Tibial nerve (tissue), 4 donors: ENCODE measurements around the gene TBX21. TPM values are rescaled to one million over a fixed set of nuclear protein-coding genes. Genes with fewer than 3 reads are reported as not detected.

Experiments
- DNase-seq, 2 donors: peaks; one replicate each; pipeline ENCODE4 v3.0.0-alpha.2; 2019; ENCODE audit warnings: low spot score in 2 of 2
- H3K27ac ChIP-seq, 4 donors: fragments of 200-600 bp; sonication (generic) in 3 of 4; one replicate each; pipeline ENCODE4 v1.5.1; 2017 to 2019; ENCODE audit warnings: mild to moderate bottlenecking in 1 of 4
- H3K27me3 ChIP-seq, 2 donors: fragments of 200-600 bp; sonication (generic) in 1 of 2; one replicate each; pipeline versions ENCODE4 v1.5.1 to v1.6.0; 2017 to 2019
- H3K36me3 ChIP-seq, 3 donors: fragments of 200-600 bp; sonication (generic); one replicate each; pipeline ENCODE4 v1.5.1; 2018 to 2019
- H3K4me1 ChIP-seq, 4 donors: fragments of 200-600 bp; sonication (generic) in 3 of 4; one replicate each; pipeline ENCODE4 v1.5.1; 2017 to 2019
- H3K4me3 ChIP-seq, 4 donors: fragments of 200-600 bp; sonication (generic) in 3 of 4; one replicate each; pipeline ENCODE4 v1.5.1; 2017 to 2019; ENCODE audit warnings: mild to moderate bottlenecking in 1 of 4, moderate library complexity in 1 of 4
- H3K9me3 ChIP-seq, 4 donors: fragments of 200-600 bp; sonication (generic) in 3 of 4; one replicate each; pipeline ENCODE4 v1.5.1; 2017 to 2019
- EP300 ChIP-seq, 2 donors: sonication (generic); formaldehyde crosslinking; IDR thresholded peaks; one replicate each; pipeline ENCODE4 v1.6.1; 2017; ENCODE audit warnings: antibody characterized with exemption in 2 of 2, mild to moderate bottlenecking in 1 of 2
- POLR2A ChIP-seq, 2 donors: fragments of 450-650 bp; IDR thresholded peaks; one replicate each; pipeline ENCODE4 v1.6.1; 2017; ENCODE audit warnings: antibody characterized with exemption in 2 of 2, mild to moderate bottlenecking in 2 of 2, moderate library complexity in 2 of 2
- WGBS, 2 donors: methylation state at CpG; one replicate each; pipeline ENCODE4 v1.1.5; 2018; 5-methylcytosine and 5-hydroxymethylcytosine counted together
- total RNA-seq, 4 donors: library from RNA; depleted of rRNA; stranded (reverse); fragments of >200 nt; gene quantifications; one replicate each; pipeline ENCODE4 v1.1.0, GENCODE V29; 2016
- TF ChIP-seq, protein P1 (sequence below), 5 experiments: fragments of 200-600 bp in 3 of 5; fragments of 450-650 bp in 2 of 5; sonication (generic) in 3 of 5; IDR thresholded peaks; one replicate each; pipeline ENCODE4 v1.5.1; 2016 to 2019; ENCODE audit warnings: antibody characterized with exemption in 5 of 5, mild to moderate bottlenecking in 3 of 5, moderate library complexity in 2 of 5

Gene TBX21
- total RNA-seq, 4 donors from 2014 or later: 1.9 to 3.3 (median 2.1) TPM; not detected in 1

GRCh38 chr17:47721725-47722124, 11.3 kb upstream of the TBX21 start:
- no peaks in the 10 kb centered on the region for H3K36me3 ChIP-seq
- 42 to 64% methylated on average over 8 of the region's 8 CpGs for WGBS, 2 donors
- H3K27me3 ChIP-seq: peaks cover 0 to 79% of the 10 kb centered on the region in 2 donors
- no peak for DNase-seq
- no peak overlapping the region for H3K4me3 ChIP-seq
- H3K9me3 ChIP-seq: no peaks in the 10 kb centered on the region
- peaks cover 0 to 12% (median 6%) of the 10 kb centered on the region in 4 donors for H3K4me1 ChIP-seq
- H3K27ac ChIP-seq: no peak overlapping the region
- no peak for TF ChIP-seq EP300 (IDR thresholded peaks at IDR 0.05)
- no peak for TF ChIP-seq POLR2A (IDR thresholded peaks at IDR 0.05)
- TF ChIP-seq, protein P1, sequence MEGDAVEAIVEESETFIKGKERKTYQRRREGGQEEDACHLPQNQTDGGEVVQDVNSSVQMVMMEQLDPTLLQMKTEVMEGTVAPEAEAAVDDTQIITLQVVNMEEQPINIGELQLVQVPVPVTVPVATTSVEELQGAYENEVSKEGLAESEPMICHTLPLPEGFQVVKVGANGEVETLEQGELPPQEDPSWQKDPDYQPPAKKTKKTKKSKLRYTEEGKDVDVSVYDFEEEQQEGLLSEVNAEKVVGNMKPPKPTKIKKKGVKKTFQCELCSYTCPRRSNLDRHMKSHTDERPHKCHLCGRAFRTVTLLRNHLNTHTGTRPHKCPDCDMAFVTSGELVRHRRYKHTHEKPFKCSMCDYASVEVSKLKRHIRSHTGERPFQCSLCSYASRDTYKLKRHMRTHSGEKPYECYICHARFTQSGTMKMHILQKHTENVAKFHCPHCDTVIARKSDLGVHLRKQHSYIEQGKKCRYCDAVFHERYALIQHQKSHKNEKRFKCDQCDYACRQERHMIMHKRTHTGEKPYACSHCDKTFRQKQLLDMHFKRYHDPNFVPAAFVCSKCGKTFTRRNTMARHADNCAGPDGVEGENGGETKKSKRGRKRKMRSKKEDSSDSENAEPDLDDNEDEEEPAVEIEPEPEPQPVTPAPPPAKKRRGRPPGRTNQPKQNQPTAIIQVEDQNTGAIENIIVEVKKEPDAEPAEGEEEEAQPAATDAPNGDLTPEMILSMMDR (IDR thresholded peaks at IDR 0.05): no peak

DNA sequence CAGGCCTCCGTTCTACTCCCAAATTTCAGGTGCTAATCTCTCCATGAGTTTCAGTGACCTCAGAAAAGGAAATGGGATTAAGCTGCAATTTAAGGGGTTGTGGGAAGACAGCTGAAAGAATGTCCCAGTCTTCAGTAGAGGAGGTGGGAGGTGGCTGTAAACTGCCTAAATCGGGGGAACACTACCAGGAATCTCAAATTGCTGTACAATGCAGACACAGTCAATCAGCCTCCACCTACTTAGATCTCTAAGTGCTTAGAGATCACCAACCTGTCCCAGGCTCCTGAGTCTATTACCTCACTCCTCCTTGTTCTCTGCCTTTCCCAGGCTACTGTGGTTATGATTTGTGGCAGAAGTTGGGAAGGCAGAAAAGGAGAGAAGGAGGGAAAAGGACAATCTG, 8.3 kb upstream of the TBX21 start:
- H3K4me3 ChIP-seq: no peak overlapping the region

GRCh38 chr17:47725446-47726111, 7.5 kb upstream of the TBX21 start:
- Histone ChIP-seq H3K27me3 (peaks cover 0 to 82% of the 10 kb centered on the region in 2 donors), H3K4me3 (no peak overlapping the region), H3K27ac (no peak overlapping the region), H3K9me3 (no peaks in the 10 kb centered on the region), H3K4me1 (peaks cover 0 to 11% (median 5%) of the 10 kb centered on the region in 4 donors), H3K36me3 (no peaks in the 10 kb centered on the region)
- 39 to 55% methylated on average over 13 of the region's 13 CpGs for WGBS, 2 donors
- no peak for TF ChIP-seq EP300 (IDR thresholded peaks at IDR 0.05)
- no peak for TF ChIP-seq POLR2A (IDR thresholded peaks at IDR 0.05)
- TF ChIP-seq, protein P1 (IDR thresholded peaks at IDR 0.05): no peak
- DNase-seq: no peak

More for the DNA sequence above, 8.3 kb upstream of the TBX21 start:
- TF ChIP-seq EP300 (IDR thresholded peaks at IDR 0.05) (no peak), POLR2A (IDR thresholded peaks at IDR 0.05) (no peak)
- TF ChIP-seq, protein P1 (IDR thresholded peaks at IDR 0.05): no peak
- Histone ChIP-seq H3K36me3 (no peaks in the 10 kb centered on the region), H3K4me1 (peaks cover 0 to 12% (median 6%) of the 10 kb centered on the region in 4 donors), H3K27ac (no peak overlapping the region), H3K9me3 (no peaks in the 10 kb centered on the region), H3K27me3 (peaks cover 0 to 80% of the 10 kb centered on the region in 2 donors)
- no peak for DNase-seq
- 45 to 61% methylated on average over 2 of the region's 2 CpGs for WGBS, 2 donors

DNA sequence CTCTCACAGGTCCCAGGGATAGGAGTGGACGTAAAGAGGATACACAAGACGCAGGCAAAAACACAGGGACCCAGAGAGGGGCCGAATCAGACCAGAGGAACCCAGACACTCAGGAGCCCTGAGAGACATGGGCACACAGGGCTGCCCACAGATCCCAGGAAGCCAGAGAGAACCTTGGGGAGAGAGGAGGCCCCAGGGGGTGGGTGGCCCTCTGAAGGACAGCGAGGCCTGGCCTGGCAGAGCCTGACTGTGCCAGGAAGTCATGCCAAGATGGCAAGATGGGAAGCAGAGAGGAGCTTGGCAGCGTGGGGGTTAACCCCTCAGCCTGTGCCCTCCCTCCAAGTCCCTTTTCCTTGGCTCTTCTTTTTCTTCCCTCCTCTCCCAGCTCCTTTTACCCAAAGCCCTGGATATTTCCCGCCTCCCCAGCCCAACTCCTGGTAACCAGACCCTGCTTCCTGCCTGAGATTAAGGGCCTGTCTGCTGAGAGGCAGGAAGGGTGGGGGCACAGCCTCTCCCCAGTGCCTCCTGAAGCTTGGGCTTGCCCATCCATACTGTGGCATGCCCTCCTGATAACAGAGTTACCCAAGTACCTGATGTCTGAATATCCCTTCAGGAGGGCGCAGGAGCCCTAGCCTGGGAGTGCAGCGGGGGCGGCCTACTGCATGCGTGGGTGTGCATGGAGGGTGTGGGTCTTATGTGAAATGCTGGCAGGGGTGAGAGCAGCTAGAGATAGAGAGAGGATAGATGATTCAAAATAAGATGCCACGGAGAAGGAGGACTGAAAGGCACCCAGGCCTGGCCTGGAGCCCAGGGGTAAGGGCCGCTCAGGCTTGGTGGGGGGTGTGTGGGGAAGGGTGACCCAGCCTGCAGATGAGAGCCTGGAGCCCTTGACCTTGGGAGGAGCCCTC, 6.0 kb upstream of the TBX21 start:
- no peaks in the 10 kb centered on the region for H3K4me1 ChIP-seq
- H3K27me3 ChIP-seq: peaks cover 0 to 80% of the 10 kb centered on the region in 2 donors
- 76 to 83% methylated on average over 12 of the region's 12 CpGs for WGBS, 2 donors
- H3K27ac ChIP-seq: no peak overlapping the region
- DNase-seq: no peak
- H3K36me3 ChIP-seq: no peaks in the 10 kb centered on the region
- H3K9me3 ChIP-seq: no peaks in the 10 kb centered on the region
- TF ChIP-seq EP300 (IDR thresholded peaks at IDR 0.05) (no peak), POLR2A (IDR thresholded peaks at IDR 0.05) (no peak)
- TF ChIP-seq, protein P1 (IDR thresholded peaks at IDR 0.05): no peak
- no peak overlapping the region for H3K4me3 ChIP-seq

- no peak overlapping the region for H3K4me3 ChIP-seq
- no peak overlapping the region for H3K27ac ChIP-seq
- 71 to 85% methylated on average over 8 to 9 of the region's 9 CpGs for WGBS, 2 donors
- no peaks in the 10 kb centered on the region for H3K9me3 ChIP-seq
- DNase-seq: no peak
- peaks cover 0 to under 1% (median 0%) of the 10 kb centered on the region in 4 donors for H3K4me1 ChIP-seq
- peaks cover 0 to 80% of the 10 kb centered on the region in 2 donors for H3K27me3 ChIP-seq
- TF ChIP-seq, protein P1 (IDR thresholded peaks at IDR 0.05): no peak
- TF ChIP-seq POLR2A (IDR thresholded peaks at IDR 0.05): no peak
- H3K36me3 ChIP-seq: no peaks in the 10 kb centered on the region
These were observed 5.4 kb upstream of the TBX21 start for GRCh38 chr17:47727704-47728036.
